HG03060 (cell line): ENCODE results near the gene ZNF646.

Experiments
- ATAC-seq: cut with Tn5 transposase; IDR thresholded peaks from one replicate; pipeline ENCODE4 v1.9.1; 2021; ENCODE audit warnings: low read depth, moderate number of reproducible peaks; ENCODE audit not compliant: unreplicated experiment

ZNF646 gene

GRCh38 chr16:31064882-31065461 lies 9.2 kb upstream of the ZNF646 start:
- ATAC-seq = no peak

- no peak for ATAC-seq
Observed at GRCh38 chr16:31067342-31067741, 6.9 kb upstream of the ZNF646 start.

GRCh38 chr16:31071861-31072260 lies 2.4 kb upstream of the ZNF646 start:
- no peak for ATAC-seq

- no peak for ATAC-seq
Observed at GRCh38 chr16:31072540-31073141, 1.6 kb upstream of the ZNF646 start.

GRCh38 chr16:31073142-31073969 lies 866 bp upstream of the ZNF646 start:
- peak; percentile 31 for ATAC-seq

- ATAC-seq = no peak
Observed at GRCh38 chr16:31074814-31075183, 577 bp downstream of the ZNF646 start.

- ATAC-seq = no peak
Observed at GRCh38 chr16:31076319-31076718, 2.1 kb downstream of the ZNF646 start.

- no peak for ATAC-seq
Observed at GRCh38 chr16:31077024-31077423, 2.8 kb downstream of the ZNF646 start.

GRCh38 chr16:31077592-31078396 lies 3.6 kb downstream of the ZNF646 start:
- no peak for ATAC-seq

GRCh38 chr16:31078597-31079341 lies 4.5 kb downstream of the ZNF646 start:
- no peak for ATAC-seq

- ATAC-seq = no peak
Observed at GRCh38 chr16:31079342-31079944, 5.2 kb downstream of the ZNF646 start.

- no peak for ATAC-seq
Observed at GRCh38 chr16:31080035-31080629, 5.9 kb downstream of the ZNF646 start.

- ATAC-seq = no peak
Observed at GRCh38 chr16:31080756-31081419, 6.7 kb downstream of the ZNF646 start.

GRCh38 chr16:31081428-31082351 lies 7.5 kb downstream of the ZNF646 start:
- no peak for ATAC-seq

- no peak for ATAC-seq
Observed at GRCh38 chr16:31082368-31083045, 8.3 kb downstream of the ZNF646 start.

GRCh38 chr16:31083081-31083480 lies 8.9 kb downstream of the ZNF646 start:
- ATAC-seq = no peak

- no peak for ATAC-seq
Observed at GRCh38 chr16:31083556-31083955, 9.3 kb downstream of the ZNF646 start.
